ENCODE measurements around the gene WDR75. TPM values are rescaled to one million over a fixed set of nuclear protein-coding genes. Genes with fewer than 3 reads are reported as not detected.
"Not testable (repeated sequence)": the region's sequence is repeated elsewhere in the genome, so short reads cannot be mapped to it uniquely, and the experiment has no call there.

The WDR75 gene
- total RNA-seq, 2 experiments from 2014 or later: 51.6 to 55.5 TPM

GRCh38 chr2:189465076-189465475, 23.8 kb downstream of the WDR75 start:
- H3K4me1 Mint-ChIP-seq: no peaks in the 10 kb centered on the region
- H3K27me3 Mint-ChIP-seq: no peaks in the 10 kb centered on the region
- H3K9me3 Mint-ChIP-seq: no peaks in the 10 kb centered on the region
- DNase-seq (no peak), ATAC-seq (ENCODE audit: low read depth) (no peak)
- H3K27ac Mint-ChIP-seq: no peak overlapping the region
- H3K4me3 Mint-ChIP-seq: no peak overlapping the region
- peaks cover 24% of the 10 kb centered on the region for H3K36me3 Mint-ChIP-seq
- POLR2A ChIA-PET: no interaction called here

GRCh38 chr2:189465478-189465877, 24.2 kb downstream of the WDR75 start:
- H3K36me3 Mint-ChIP-seq: peaks cover 24% of the 10 kb centered on the region
- POLR2A ChIA-PET: no interaction called here

GRCh38 chr2:189466046-189466445, 24.8 kb downstream of the WDR75 start:
- no peak overlapping the region for H3K27ac Mint-ChIP-seq
- POLR2A ChIA-PET: no interaction called here
- H3K27me3 Mint-ChIP-seq: no peaks in the 10 kb centered on the region
- H3K4me3 Mint-ChIP-seq: no peak overlapping the region
- H3K36me3 Mint-ChIP-seq: peaks cover 25% of the 10 kb centered on the region
- no peaks in the 10 kb centered on the region for H3K9me3 Mint-ChIP-seq
- H3K4me1 Mint-ChIP-seq: no peaks in the 10 kb centered on the region
- no peak for ATAC-seq (ENCODE audit: low read depth)
- DNase-seq: no peak

More at GRCh38 chr2:189465478-189465877, 24.2 kb downstream of the WDR75 start:
- Mint-ChIP-seq H3K4me1 (no peaks in the 10 kb centered on the region), H3K27ac (no peak overlapping the region), H3K4me3 (no peak overlapping the region), H3K27me3 (no peaks in the 10 kb centered on the region), H3K9me3 (no peaks in the 10 kb centered on the region)
- DNase-seq (no peak), ATAC-seq (ENCODE audit: low read depth) (no peak)

- Mint-ChIP-seq H3K4me3 (no peak overlapping the region), H3K36me3 (peaks cover 25% of the 10 kb centered on the region), H3K4me1 (no peaks in the 10 kb centered on the region), H3K27me3 (no peaks in the 10 kb centered on the region), H3K27ac (no peak overlapping the region), H3K9me3 (no peaks in the 10 kb centered on the region)
- ATAC-seq (ENCODE audit: low read depth) (peak; percentile 54), DNase-seq (no peak)
- POLR2A ChIA-PET: no interaction called here
Observed at GRCh38 chr2:189466656-189467055, 25.4 kb downstream of the WDR75 start.

GRCh38 chr2:189467160-189467559, 25.9 kb downstream of the WDR75 start:
- Mint-ChIP-seq H3K4me3 (no peak overlapping the region), H3K4me1 (no peaks in the 10 kb centered on the region), H3K27ac (no peak overlapping the region), H3K36me3 (peaks cover 25% of the 10 kb centered on the region), H3K27me3 (no peaks in the 10 kb centered on the region), H3K9me3 (no peaks in the 10 kb centered on the region)
- DNase-seq (no peak), ATAC-seq (ENCODE audit: low read depth) (no peak)
- POLR2A ChIA-PET: no interaction called here

GRCh38 chr2:189467593-189467992, 26.3 kb downstream of the WDR75 start:
- Mint-ChIP-seq H3K4me1 (no peaks in the 10 kb centered on the region), H3K36me3 (peaks cover 25% of the 10 kb centered on the region), H3K27ac (no peak overlapping the region), H3K4me3 (no peak overlapping the region), H3K27me3 (no peaks in the 10 kb centered on the region), H3K9me3 (no peaks in the 10 kb centered on the region)
- ATAC-seq (ENCODE audit: low read depth): no peak
- POLR2A ChIA-PET: no interaction called here
- DNase-seq: no peak

- no peak overlapping the region for H3K27ac Mint-ChIP-seq
- H3K36me3 Mint-ChIP-seq: peaks cover 22% of the 10 kb centered on the region
- ATAC-seq (ENCODE audit: low read depth) (no peak), DNase-seq (no peak)
- H3K4me3 Mint-ChIP-seq: no peak overlapping the region
- no peaks in the 10 kb centered on the region for H3K27me3 Mint-ChIP-seq
- POLR2A ChIA-PET: no interaction called here
- H3K4me1 Mint-ChIP-seq: no peaks in the 10 kb centered on the region
- H3K9me3 Mint-ChIP-seq: no peaks in the 10 kb centered on the region
Observed at GRCh38 chr2:189474526-189474925, 33.3 kb downstream of the WDR75 start.

GRCh38 chr2:189477756-189478155, 36.5 kb downstream of the WDR75 start:
- Mint-ChIP-seq H3K36me3 (peaks cover 16% of the 10 kb centered on the region), H3K9me3 (no peaks in the 10 kb centered on the region), H3K4me3 (no peak overlapping the region), H3K27ac (no peak overlapping the region), H3K4me1 (no peaks in the 10 kb centered on the region), H3K27me3 (no peaks in the 10 kb centered on the region)
- ATAC-seq (ENCODE audit: low read depth): no peak
- POLR2A ChIA-PET: no interaction called here
- no peak for DNase-seq

- H3K27ac Mint-ChIP-seq; H3K27me3 Mint-ChIP-seq; H3K4me3 Mint-ChIP-seq; ATAC-seq (ENCODE audit: low read depth); H3K9me3 Mint-ChIP-seq; H3K4me1 Mint-ChIP-seq; DNase-seq; POLR2A ChIA-PET: not testable (repeated sequence)
- H3K36me3 Mint-ChIP-seq: peaks cover 15% of the 10 kb centered on the region
Observed at GRCh38 chr2:189478289-189478688, 37.0 kb downstream of the WDR75 start.

GRCh38 chr2:189481071-189481470, 39.8 kb downstream of the WDR75 start:
- POLR2A ChIA-PET: no interaction called here
- no peaks in the 10 kb centered on the region for H3K4me1 Mint-ChIP-seq
- no peak overlapping the region for H3K4me3 Mint-ChIP-seq
- peaks cover 9% of the 10 kb centered on the region for H3K36me3 Mint-ChIP-seq
- DNase-seq: no peak
- no peaks in the 10 kb centered on the region for H3K9me3 Mint-ChIP-seq
- no peaks in the 10 kb centered on the region for H3K27me3 Mint-ChIP-seq
- H3K27ac Mint-ChIP-seq: no peak overlapping the region
- ATAC-seq (ENCODE audit: low read depth): no peak

- Mint-ChIP-seq H3K36me3 (peaks cover 1% of the 10 kb centered on the region), H3K4me1 (no peaks in the 10 kb centered on the region), H3K9me3 (no peaks in the 10 kb centered on the region), H3K4me3 (no peak overlapping the region), H3K27ac (no peak overlapping the region), H3K27me3 (peaks cover 2% of the 10 kb centered on the region)
- DNase-seq: no peak
- POLR2A ChIA-PET: no interaction called here
- ATAC-seq (ENCODE audit: low read depth): no peak
Observed at GRCh38 chr2:189483571-189483970, 42.3 kb downstream of the WDR75 start.

- POLR2A ChIA-PET: no interaction called here
- ATAC-seq (ENCODE audit: low read depth) (no peak), DNase-seq (no peak)
- Mint-ChIP-seq H3K4me1 (no peaks in the 10 kb centered on the region), H3K36me3 (no peaks in the 10 kb centered on the region), H3K27ac (no peak overlapping the region), H3K4me3 (no peak overlapping the region), H3K27me3 (peaks cover 4% of the 10 kb centered on the region), H3K9me3 (no peaks in the 10 kb centered on the region)
Observed at GRCh38 chr2:189483980-189484740, 42.9 kb downstream of the WDR75 start.

GRCh38 chr2:189485146-189485545, 43.9 kb downstream of the WDR75 start:
- POLR2A ChIA-PET: no interaction called here
- H3K27ac Mint-ChIP-seq: no peak overlapping the region
- H3K9me3 Mint-ChIP-seq: no peaks in the 10 kb centered on the region
- no peaks in the 10 kb centered on the region for H3K4me1 Mint-ChIP-seq
- no peak overlapping the region for H3K4me3 Mint-ChIP-seq
- no peaks in the 10 kb centered on the region for H3K36me3 Mint-ChIP-seq
- ATAC-seq (ENCODE audit: low read depth): no peak
- no peak for DNase-seq
- H3K27me3 Mint-ChIP-seq: peaks cover 4% of the 10 kb centered on the region

- H3K4me3 Mint-ChIP-seq: no peak overlapping the region
- no peaks in the 10 kb centered on the region for H3K9me3 Mint-ChIP-seq
- POLR2A ChIA-PET: no interaction called here
- DNase-seq (no peak), ATAC-seq (ENCODE audit: low read depth) (no peak)
- H3K36me3 Mint-ChIP-seq: no peaks in the 10 kb centered on the region
- peaks cover 6% of the 10 kb centered on the region for H3K27me3 Mint-ChIP-seq
- H3K27ac Mint-ChIP-seq: no peak overlapping the region
- H3K4me1 Mint-ChIP-seq: no peaks in the 10 kb centered on the region
Observed at GRCh38 chr2:189486237-189486770, 45.0 kb downstream of the WDR75 start.

Measured in activated naive CD8-positive, alpha-beta T cell treated with anti-CD3 and anti-CD28 coated beads, Interleukin-2, amount 10 ng/mL, durations not matched to agents 7 days and 5 days (primary cell).